Peyer's patch (tissue), 4 donors: ENCODE measurements around the gene SYNDIG1.

Experiments used
- CTCF ChIP-seq, 6 experiments: fragments of 450-650 bp in 4 of 6; fragments of 200-600 bp in 2 of 6; sonication (generic) in 1 of 6; IDR thresholded peaks; one replicate each; pipeline ENCODE4 v1.5.1; 2017 to 2019; ENCODE audit warnings: antibody characterized with exemption in 6 of 6, mild to moderate bottlenecking in 3 of 6, moderate library complexity in 1 of 6
- POLR2A ChIP-seq, 2 donors: fragments of 450-650 bp; IDR thresholded peaks; one replicate each; pipeline ENCODE4 v1.5.1; 2017; ENCODE audit warnings: antibody characterized with exemption in 2 of 2, mild to moderate bottlenecking in 2 of 2, moderate library complexity in 2 of 2

- TF ChIP-seq CTCF (IDR thresholded peaks at IDR 0.05): no peak
- no peak for TF ChIP-seq POLR2A (IDR thresholded peaks at IDR 0.05)
Observed at GRCh38 chr20:24531202-24531601, 61.8 kb downstream of the SYNDIG1 start.
